Peyer's patch (tissue), 4 donors: Measurements from ENCODE around the gene TRDN. TPM values are rescaled to one million over a fixed set of nuclear protein-coding genes. Genes with fewer than 3 reads are reported as not detected.
"Not testable (repeated sequence)": the region's sequence is repeated elsewhere in the genome, so short reads cannot be mapped to it uniquely, and the experiment has no call there.

Experiments used
- DNase-seq, 3 donors: peaks; one replicate each; pipeline ENCODE4 v3.0.0-alpha.2; 2017 to 2019
- H3K27ac ChIP-seq, 4 donors: fragments of 200-600 bp; sonication (generic); one replicate each; pipeline ENCODE4 v1.5.1; 2016 to 2019
- H3K27me3 ChIP-seq, 2 donors: fragments of 200-600 bp; sonication (generic); one replicate each; pipeline ENCODE4 v1.5.1; 2019
- H3K36me3 ChIP-seq, 3 donors: fragments of 200-600 bp; sonication (generic); one replicate each; pipeline ENCODE4 v1.5.1; 2016 to 2019
- H3K4me1 ChIP-seq, 4 donors: fragments of 200-600 bp; sonication (generic); one replicate each; pipeline ENCODE4 v1.5.1; 2016 to 2019
- H3K4me3 ChIP-seq, 4 donors: fragments of 200-600 bp; sonication (generic); 1 replicate in 3 of 4; 2 replicates in 1 of 4; pipeline ENCODE4 v1.5.1; 2016 to 2019; ENCODE audit warnings: mild to moderate bottlenecking in 1 of 4
- H3K9me3 ChIP-seq, 4 donors: fragments of 200-600 bp; sonication (generic); one replicate each; pipeline ENCODE4 v1.5.1; 2016 to 2019; ENCODE audit warnings: mild to moderate bottlenecking in 1 of 4
- CTCF ChIP-seq, 6 experiments: fragments of 450-650 bp in 4 of 6; fragments of 200-600 bp in 2 of 6; sonication (generic) in 1 of 6; IDR thresholded peaks; one replicate each; pipeline ENCODE4 v1.5.1; 2017 to 2019; ENCODE audit warnings: antibody characterized with exemption in 6 of 6, mild to moderate bottlenecking in 3 of 6, moderate library complexity in 1 of 6
- POLR2A ChIP-seq, 2 donors: fragments of 450-650 bp; IDR thresholded peaks; one replicate each; pipeline ENCODE4 v1.5.1; 2017; ENCODE audit warnings: antibody characterized with exemption in 2 of 2, mild to moderate bottlenecking in 2 of 2, moderate library complexity in 2 of 2
- total RNA-seq, 4 donors: library from RNA; depleted of rRNA; stranded (reverse); fragments of >200 nt; gene quantifications; one replicate each; pipeline ENCODE4 v1.1.0, GENCODE V29; 2016

Gene TRDN
- total RNA-seq, 4 donors from 2014 or later, result not detected

- TF ChIP-seq POLR2A (IDR thresholded peaks at IDR 0.05) (no peak), CTCF (IDR thresholded peaks at IDR 0.05) (no peak)
- no peak for DNase-seq
- H3K27ac ChIP-seq, result no peak overlapping the region
- H3K27me3 ChIP-seq, result no peaks in the 10 kb centered on the region
- no peak overlapping the region for H3K4me3 ChIP-seq
- no peaks in the 10 kb centered on the region for H3K4me1 ChIP-seq
- no peaks in the 10 kb centered on the region for H3K36me3 ChIP-seq
- no peaks in the 10 kb centered on the region for H3K9me3 ChIP-seq
These were observed 169.4 kb downstream of the TRDN start for GRCh38 chr6:123467392-123467791.

GRCh38 chr6:123462152-123462551 lies 174.6 kb downstream of the TRDN start:
- no peaks in the 10 kb centered on the region for H3K27me3 ChIP-seq
- no peaks in the 10 kb centered on the region for H3K9me3 ChIP-seq
- TF ChIP-seq POLR2A (IDR thresholded peaks at IDR 0.05) (no peak), CTCF (IDR thresholded peaks at IDR 0.05) (no peak)
- no peaks in the 10 kb centered on the region for H3K4me1 ChIP-seq
- no peak for DNase-seq
- H3K27ac ChIP-seq, result no peak overlapping the region
- no peaks in the 10 kb centered on the region for H3K36me3 ChIP-seq
- H3K4me3 ChIP-seq, result no peak overlapping the region

- no peak overlapping the region for H3K4me3 ChIP-seq
- no peak overlapping the region for H3K27ac ChIP-seq
- H3K36me3 ChIP-seq, result no peaks in the 10 kb centered on the region
- DNase-seq, result no peak
- no peak for TF ChIP-seq POLR2A (IDR thresholded peaks at IDR 0.05)
- TF ChIP-seq CTCF (IDR thresholded peaks at IDR 0.05), result no peak
- H3K9me3 ChIP-seq, result no peaks in the 10 kb centered on the region
- H3K27me3 ChIP-seq, result no peaks in the 10 kb centered on the region
- no peaks in the 10 kb centered on the region for H3K4me1 ChIP-seq
These were observed 178.5 kb downstream of the TRDN start for GRCh38 chr6:123458218-123458617.

- H3K9me3 ChIP-seq, result no peaks in the 10 kb centered on the region
- H3K27ac ChIP-seq, result no peak overlapping the region
- no peaks in the 10 kb centered on the region for H3K36me3 ChIP-seq
- H3K4me1 ChIP-seq, result no peaks in the 10 kb centered on the region
- no peak overlapping the region for H3K4me3 ChIP-seq
- TF ChIP-seq POLR2A (IDR thresholded peaks at IDR 0.05), result no peak
- TF ChIP-seq CTCF (IDR thresholded peaks at IDR 0.05), result no peak
- DNase-seq, result no peak
- H3K27me3 ChIP-seq, result no peaks in the 10 kb centered on the region
These were observed 179.9 kb downstream of the TRDN start for GRCh38 chr6:123456836-123457235.

- H3K4me1 ChIP-seq, result no peaks in the 10 kb centered on the region
- H3K36me3 ChIP-seq, result no peaks in the 10 kb centered on the region
- H3K4me3 ChIP-seq, result no peak overlapping the region
- no peaks in the 10 kb centered on the region for H3K9me3 ChIP-seq
- H3K27ac ChIP-seq, result no peak overlapping the region
- H3K27me3 ChIP-seq, result no peaks in the 10 kb centered on the region
- no peak for TF ChIP-seq POLR2A (IDR thresholded peaks at IDR 0.05)
- TF ChIP-seq CTCF (IDR thresholded peaks at IDR 0.05), result no peak
- DNase-seq, result no peak
These were observed 182.3 kb downstream of the TRDN start for GRCh38 chr6:123454448-123454847.

GRCh38 chr6:123453071-123453470 lies 183.7 kb downstream of the TRDN start:
- not testable (repeated sequence) for DNase-seq, H3K9me3 ChIP-seq, H3K4me3 ChIP-seq, H3K27ac ChIP-seq, H3K36me3 ChIP-seq, H3K4me1 ChIP-seq, H3K27me3 ChIP-seq
